HG03280 (cell line): ENCODE data around the gene MACROD2.
"Not testable (repeated sequence)": the region's sequence is repeated elsewhere in the genome, so short reads cannot be mapped to it uniquely, and the experiment has no call there.

ENCODE experiments used
- ATAC-seq: cut with Tn5 transposase; IDR thresholded peaks from one replicate; pipeline ENCODE4 v1.9.1; 2021; ENCODE audit warnings: mild to moderate bottlenecking, moderate library complexity; ENCODE audit not compliant: unreplicated experiment

Gene MACROD2

GRCh38 chr20:14450256-14450655 lies 454.9 kb downstream of the MACROD2 start:
- ATAC-seq: no peak

GRCh38 chr20:14451458-14451857 lies 456.1 kb downstream of the MACROD2 start:
- ATAC-seq: no peak

GRCh38 chr20:14453259-14453658 lies 457.9 kb downstream of the MACROD2 start:
- ATAC-seq: no peak

- ATAC-seq: no peak
These were observed 459.0 kb downstream of the MACROD2 start for GRCh38 chr20:14454296-14454695.

- not testable (repeated sequence) for ATAC-seq
These were observed 471.9 kb downstream of the MACROD2 start for GRCh38 chr20:14467104-14467827.

- no peak for ATAC-seq
These were observed 475.0 kb downstream of the MACROD2 start for GRCh38 chr20:14470231-14470899.

GRCh38 chr20:14470977-14471661 lies 475.8 kb downstream of the MACROD2 start:
- ATAC-seq: no peak

GRCh38 chr20:14477125-14477524 lies 481.8 kb downstream of the MACROD2 start:
- ATAC-seq: no peak

GRCh38 chr20:14478126-14478525 lies 482.8 kb downstream of the MACROD2 start:
- no peak for ATAC-seq

- no peak for ATAC-seq
These were observed 486.5 kb downstream of the MACROD2 start for GRCh38 chr20:14481863-14482262.

- no peak for ATAC-seq
These were observed 492.9 kb downstream of the MACROD2 start for GRCh38 chr20:14488212-14488611.

GRCh38 chr20:14488756-14489479 lies 493.6 kb downstream of the MACROD2 start:
- no peak for ATAC-seq

- ATAC-seq: no peak
These were observed 494.2 kb downstream of the MACROD2 start for GRCh38 chr20:14489544-14489943.

- ATAC-seq: no peak
These were observed 496.1 kb downstream of the MACROD2 start for GRCh38 chr20:14491436-14491835.

- ATAC-seq: no peak
These were observed 498.1 kb downstream of the MACROD2 start for GRCh38 chr20:14493408-14493807.

- no peak for ATAC-seq
These were observed 499.0 kb downstream of the MACROD2 start for GRCh38 chr20:14494355-14494754.

- ATAC-seq: no peak
These were observed 499.8 kb downstream of the MACROD2 start for GRCh38 chr20:14495066-14495465.

GRCh38 chr20:14497004-14497403 lies 501.7 kb downstream of the MACROD2 start:
- no peak for ATAC-seq

GRCh38 chr20:14498772-14499171 lies 503.5 kb downstream of the MACROD2 start:
- no peak for ATAC-seq

GRCh38 chr20:14505476-14505875 lies 510.2 kb downstream of the MACROD2 start:
- no peak for ATAC-seq

GRCh38 chr20:14507711-14508110 lies 512.4 kb downstream of the MACROD2 start:
- no peak for ATAC-seq
